SK-N-MC (cell line): ENCODE results near the gene LYRM7.

Experiments
- EZH2 ChIP-seq: fragments of 200-600 bp; sonication (generic); IDR thresholded peaks from one replicate; pipeline ENCODE4 v1.6.1; 2017; ENCODE audit warnings: antibody characterized with exemption
- FOXP2 ChIP-seq: optimal IDR thresholded peaks from 2 replicates; pipeline ENCODE3; 2011; ENCODE audit warnings: mild to moderate bottlenecking, moderate library complexity; ENCODE audit not compliant: insufficient read depth; ENCODE audit errors: extremely low read length, control extremely low read depth
- POLR2AphosphoS5 ChIP-seq: IDR thresholded peaks from 2 replicates; pipeline ENCODE4 v1.6.1; 2012; ENCODE audit warnings: mild to moderate bottlenecking, low read depth, low read length, borderline replicate concordance

- TF ChIP-seq EZH2: no peak
- no peak for TF ChIP-seq POLR2AphosphoS5
- no peak for TF ChIP-seq FOXP2
These were observed 74.6 kb downstream of the LYRM7 start for GRCh38 chr5:131245312-131245711.
